GM10266 (cell line): ENCODE results near the gene STK35.

ENCODE experiments used
- DNase-seq: peaks from one replicate; pipeline ENCODE4 v3.0.0; 2012; ENCODE audit errors: extremely low spot score
- CTCF ChIP-seq: IDR thresholded peaks from 2 replicates; pipeline ENCODE4 v1.5.1; 2012; ENCODE audit warnings: mild to moderate bottlenecking, low read depth; ENCODE audit not compliant: control insufficient read depth, insufficient read depth; ENCODE audit errors: missing control alignments

STK35 gene

GRCh38 chr20:2104236-2104635 lies 2.6 kb downstream of the STK35 start:
- TF ChIP-seq CTCF: no peak
- no peak for DNase-seq

- TF ChIP-seq CTCF: no peak
- no peak for DNase-seq
Observed at GRCh38 chr20:2108498-2108897, 6.9 kb downstream of the STK35 start.

- TF ChIP-seq CTCF: no peak
- DNase-seq: no peak
Observed at GRCh38 chr20:2108987-2109386, 7.4 kb downstream of the STK35 start.

- DNase-seq: no peak
Observed at GRCh38 chr20:2109425-2110210, 8.0 kb downstream of the STK35 start.

GRCh38 chr20:2112910-2113309 lies 11.3 kb downstream of the STK35 start:
- DNase-seq: no peak

More at GRCh38 chr20:2109425-2110210, 8.0 kb downstream of the STK35 start:
- TF ChIP-seq CTCF: no peak

GRCh38 chr20:2114127-2114959 lies 12.7 kb downstream of the STK35 start:
- no peak for TF ChIP-seq CTCF
- no peak for DNase-seq

More at GRCh38 chr20:2112910-2113309, 11.3 kb downstream of the STK35 start:
- no peak for TF ChIP-seq CTCF
